ENCODE data around the gene KIF2A.

KIF2A gene

DNA sequence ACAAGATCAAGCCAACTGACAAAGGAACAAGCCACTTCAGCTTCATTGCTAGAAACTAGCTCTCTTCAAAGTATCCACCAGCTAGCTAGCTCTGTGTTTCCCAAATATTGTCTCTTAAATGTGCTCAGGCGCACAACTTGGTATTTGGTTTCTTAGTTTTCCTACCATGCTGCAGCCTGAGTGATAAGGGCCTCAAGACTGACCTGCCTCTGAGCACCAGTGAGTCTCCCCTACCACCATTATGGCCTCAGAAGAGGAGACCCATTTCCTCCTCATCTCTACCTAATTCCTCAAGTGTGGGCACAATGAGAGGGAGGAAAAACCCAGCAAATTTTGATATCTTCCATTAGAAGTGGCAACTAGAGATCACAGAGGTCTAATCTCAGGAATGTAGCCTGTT is 34.6 kb upstream of the KIF2A start:
- H4K20me1 ChIP-seq, result no peaks in the 10 kb centered on the region
- no peaks in the 10 kb centered on the region for H3K9me3 ChIP-seq
- H3K27me3 ChIP-seq, result no peaks in the 10 kb centered on the region
- H3K27ac ChIP-seq, result no peak overlapping the region
- H3K4me3 ChIP-seq, result no peak overlapping the region
- H3K36me3 ChIP-seq, result no peaks in the 10 kb centered on the region
- TF ChIP-seq Cebpa-rat (IDR thresholded peaks at IDR 0.05), result no peak
- no peaks in the 10 kb centered on the region for H3K4me1 ChIP-seq
- H3K9ac ChIP-seq, result no peak overlapping the region
- no peak overlapping the region for H3K4me2 ChIP-seq

GRCh38 chr5:62271870-62272269 is 34.1 kb upstream of the KIF2A start:
- Histone ChIP-seq H3K27me3 (no peaks in the 10 kb centered on the region), H3K9ac (no peak overlapping the region), H3K36me3 (no peaks in the 10 kb centered on the region), H4K20me1 (no peaks in the 10 kb centered on the region), H3K9me3 (no peaks in the 10 kb centered on the region), H3K4me2 (no peak overlapping the region), H3K4me1 (peaks cover 4% of the 10 kb centered on the region), H3K27ac (no peak overlapping the region), H3K4me3 (no peak overlapping the region)
- no peak for TF ChIP-seq Cebpa-rat (IDR thresholded peaks at IDR 0.05)

- H3K9me3 ChIP-seq, result no peaks in the 10 kb centered on the region
- H3K27ac ChIP-seq, result no peak overlapping the region
- peaks cover 9% of the 10 kb centered on the region for H3K4me1 ChIP-seq
- no peak overlapping the region for H3K4me3 ChIP-seq
- H3K27me3 ChIP-seq, result no peaks in the 10 kb centered on the region
- H4K20me1 ChIP-seq, result no peaks in the 10 kb centered on the region
- no peak overlapping the region for H3K9ac ChIP-seq
- no peak overlapping the region for H3K4me2 ChIP-seq
- TF ChIP-seq Cebpa-rat (IDR thresholded peaks at IDR 0.05), result no peak
- no peaks in the 10 kb centered on the region for H3K36me3 ChIP-seq
These were observed 32.3 kb upstream of the KIF2A start for GRCh38 chr5:62273687-62274086.

GRCh38 chr5:62275581-62275980 is 30.4 kb upstream of the KIF2A start:
- Histone ChIP-seq H3K27ac (no peak overlapping the region), H3K36me3 (no peaks in the 10 kb centered on the region), H3K4me1 (peaks cover 9% of the 10 kb centered on the region), H3K27me3 (no peaks in the 10 kb centered on the region), H3K9ac (no peak overlapping the region), H3K4me3 (no peak overlapping the region), H4K20me1 (no peaks in the 10 kb centered on the region), H3K4me2 (no peak overlapping the region), H3K9me3 (no peaks in the 10 kb centered on the region)
- TF ChIP-seq Cebpa-rat (IDR thresholded peaks at IDR 0.05), result no peak

DNA sequence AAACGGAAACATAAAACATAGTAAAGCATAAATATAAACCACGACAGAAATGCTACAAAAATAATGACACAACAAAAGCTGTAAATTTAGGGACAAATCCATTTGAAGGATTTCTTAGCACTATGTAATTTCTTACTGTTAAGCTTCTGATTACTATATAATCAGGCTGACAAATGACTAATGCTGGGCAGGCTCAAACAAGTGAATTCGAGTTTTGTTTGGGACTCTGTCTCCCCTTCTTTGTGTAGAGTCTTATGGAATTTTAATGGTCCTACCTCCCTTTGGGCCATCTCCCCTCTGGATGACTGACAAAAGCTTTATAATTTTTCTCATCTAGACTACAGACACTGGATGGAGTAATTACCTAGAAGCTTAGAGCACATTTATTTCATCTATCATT is 24.6 kb upstream of the KIF2A start:
- H3K4me2 ChIP-seq, result no peak overlapping the region
- no peaks in the 10 kb centered on the region for H3K27me3 ChIP-seq
- no peaks in the 10 kb centered on the region for H4K20me1 ChIP-seq
- no peak overlapping the region for H3K4me3 ChIP-seq
- peaks cover 9% of the 10 kb centered on the region for H3K4me1 ChIP-seq
- H3K9me3 ChIP-seq, result no peaks in the 10 kb centered on the region
- no peaks in the 10 kb centered on the region for H3K36me3 ChIP-seq
- H3K9ac ChIP-seq, result no peak overlapping the region
- no peak overlapping the region for H3K27ac ChIP-seq
- TF ChIP-seq Cebpa-rat (IDR thresholded peaks at IDR 0.05), result no peak

GRCh38 chr5:62282064-62282463 is 23.9 kb upstream of the KIF2A start:
- H3K4me2 ChIP-seq, result no peak overlapping the region
- H3K27me3 ChIP-seq, result no peaks in the 10 kb centered on the region
- no peaks in the 10 kb centered on the region for H3K36me3 ChIP-seq
- H3K9ac ChIP-seq, result no peak overlapping the region
- no peak overlapping the region for H3K4me3 ChIP-seq
- no peaks in the 10 kb centered on the region for H4K20me1 ChIP-seq
- H3K27ac ChIP-seq, result no peak overlapping the region
- no peaks in the 10 kb centered on the region for H3K9me3 ChIP-seq
- TF ChIP-seq Cebpa-rat (IDR thresholded peaks at IDR 0.05), result no peak
- H3K4me1 ChIP-seq, result peaks cover 3% of the 10 kb centered on the region

DNA sequence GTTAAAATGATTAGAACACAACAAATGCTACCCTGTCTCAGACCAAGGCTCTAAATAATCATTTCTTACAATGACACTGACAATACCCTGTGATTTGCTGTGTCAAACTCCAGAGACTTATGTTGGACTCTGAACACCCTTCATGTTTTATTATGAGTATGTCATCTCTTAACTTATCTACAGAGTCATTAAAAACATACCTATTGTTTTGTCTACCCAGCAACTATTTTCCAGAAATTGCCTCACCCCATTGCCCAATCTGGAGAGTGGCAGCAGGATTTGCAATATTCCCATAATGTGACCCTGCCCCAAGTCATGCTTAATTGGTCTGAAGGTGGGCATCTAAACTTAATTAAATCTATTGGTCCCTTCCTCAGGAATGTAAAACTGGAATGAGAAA is 23.0 kb upstream of the KIF2A start:
- Histone ChIP-seq H3K9ac (no peak overlapping the region), H3K27ac (no peak overlapping the region), H3K27me3 (no peaks in the 10 kb centered on the region), H3K4me3 (no peak overlapping the region), H3K36me3 (no peaks in the 10 kb centered on the region), H3K4me2 (no peak overlapping the region), H4K20me1 (no peaks in the 10 kb centered on the region), H3K4me1 (no peaks in the 10 kb centered on the region), H3K9me3 (no peaks in the 10 kb centered on the region)
- no peak for TF ChIP-seq Cebpa-rat (IDR thresholded peaks at IDR 0.05)

- Histone ChIP-seq H3K27ac (no peak overlapping the region), H3K9ac (no peak overlapping the region), H4K20me1 (no peaks in the 10 kb centered on the region), H3K4me1 (no peaks in the 10 kb centered on the region), H3K9me3 (no peaks in the 10 kb centered on the region), H3K4me2 (no peak overlapping the region), H3K27me3 (no peaks in the 10 kb centered on the region), H3K4me3 (no peak overlapping the region), H3K36me3 (no peaks in the 10 kb centered on the region)
- TF ChIP-seq Cebpa-rat (IDR thresholded peaks at IDR 0.05), result no peak
These were observed 22.1 kb upstream of the KIF2A start for GRCh38 chr5:62283861-62284260.

- no peaks in the 10 kb centered on the region for H3K27me3 ChIP-seq
- H3K36me3 ChIP-seq, result no peaks in the 10 kb centered on the region
- H3K4me1 ChIP-seq, result no peaks in the 10 kb centered on the region
- H3K4me2 ChIP-seq, result no peak overlapping the region
- no peak overlapping the region for H3K27ac ChIP-seq
- H4K20me1 ChIP-seq, result no peaks in the 10 kb centered on the region
- no peak overlapping the region for H3K9ac ChIP-seq
- no peak overlapping the region for H3K4me3 ChIP-seq
- TF ChIP-seq Cebpa-rat (IDR thresholded peaks at IDR 0.05), result no peak
- no peaks in the 10 kb centered on the region for H3K9me3 ChIP-seq
These were observed 20.8 kb upstream of the KIF2A start for GRCh38 chr5:62284946-62285891.

- H4K20me1 ChIP-seq, result no peaks in the 10 kb centered on the region
- no peaks in the 10 kb centered on the region for H3K36me3 ChIP-seq
- no peak overlapping the region for H3K27ac ChIP-seq
- H3K4me2 ChIP-seq, result no peak overlapping the region
- no peak overlapping the region for H3K4me3 ChIP-seq
- no peaks in the 10 kb centered on the region for H3K4me1 ChIP-seq
- 0 out of 2 replicates have a peak, but pooled peaks cover 8% of the 10 kb centered on the region for H3K9me3 ChIP-seq
- TF ChIP-seq Cebpa-rat (IDR thresholded peaks at IDR 0.05), result no peak
- no peaks in the 10 kb centered on the region for H3K27me3 ChIP-seq
- H3K9ac ChIP-seq, result no peak overlapping the region
These were observed 19.2 kb upstream of the KIF2A start for GRCh38 chr5:62286834-62287233.

All from BLaER1 (cell line).